OCI-LY1 (cell line): ENCODE results near the gene KLHDC7B.

Experiments used
- CTCF ChIP-seq: fragments of 200-600 bp; sonication (generic), shearing (Covaris generic); IDR thresholded peaks from 2 replicates; pipeline ENCODE4 v1.5.1; 2017; ENCODE audit warnings: mild to moderate bottlenecking, antibody characterized with exemption, low read length, moderate library complexity, mixed read lengths
- EZH2 ChIP-seq: fragments of 200-600 bp; sonication (generic), shearing (Covaris generic); IDR thresholded peaks from 2 replicates; pipeline ENCODE4 v1.8.0; 2017; ENCODE audit warnings: borderline replicate concordance, mixed run types, mild to moderate bottlenecking, antibody characterized with exemption, low read length, moderate library complexity, mixed read lengths

GRCh38 chr22:50583294-50583861 lies 37.7 kb downstream of the KLHDC7B start:
- TF ChIP-seq CTCF = no peak
- TF ChIP-seq EZH2 = no peak
